Activated CD4-positive, alpha-beta T cell treated with anti-CD3 and anti-CD28 coated beads, Interleukin-2, amount 10 ng/mL, durations not matched to agents 24 days and 14 days (primary cell): ENCODE results near the gene PCDHA8. TPM values are rescaled to one million over a fixed set of nuclear protein-coding genes. Genes with fewer than 3 reads are reported as not detected.
"Not testable (repeated sequence)": the region's sequence is repeated elsewhere in the genome, so short reads cannot be mapped to it uniquely, and the experiment has no call there.

Source experiments
- DNase-seq: peaks from one replicate; pipeline ENCODE4 v3.0.0; 2022
- H3K27ac Mint-ChIP-seq: one replicate; pipeline ENCODE4 v1.8.0; 2022; ENCODE audit warnings: mild to moderate bottlenecking, mixed read lengths
- H3K27me3 Mint-ChIP-seq: one replicate; pipeline ENCODE4 v1.8.0; 2022; ENCODE audit warnings: mixed read lengths
- H3K36me3 Mint-ChIP-seq: one replicate; pipeline ENCODE4 v1.8.0; 2022; ENCODE audit warnings: low read depth, mild to moderate bottlenecking, mixed read lengths
- H3K4me1 Mint-ChIP-seq: one replicate; pipeline ENCODE4 v1.8.0; 2021; ENCODE audit warnings: mixed read lengths
- H3K4me3 Mint-ChIP-seq: one replicate; pipeline ENCODE4 v1.8.0; 2022; ENCODE audit warnings: mild to moderate bottlenecking, moderate library complexity, mixed read lengths
- H3K9me3 Mint-ChIP-seq: one replicate; pipeline ENCODE4 v1.8.0; 2021; ENCODE audit warnings: mixed read lengths
- intact Hi-C: fragments of 100-400 bp; cut with micrococcal nuclease; formaldehyde crosslinking; loops from one replicate; pipeline ENCODE4 v1.15.1; 2023
- total RNA-seq: library from RNA; stranded (reverse); gene quantifications from 2 replicates; pipeline ENCODE4 v1.2.3, GENCODE V29; 2022

Gene PCDHA8, protein sequence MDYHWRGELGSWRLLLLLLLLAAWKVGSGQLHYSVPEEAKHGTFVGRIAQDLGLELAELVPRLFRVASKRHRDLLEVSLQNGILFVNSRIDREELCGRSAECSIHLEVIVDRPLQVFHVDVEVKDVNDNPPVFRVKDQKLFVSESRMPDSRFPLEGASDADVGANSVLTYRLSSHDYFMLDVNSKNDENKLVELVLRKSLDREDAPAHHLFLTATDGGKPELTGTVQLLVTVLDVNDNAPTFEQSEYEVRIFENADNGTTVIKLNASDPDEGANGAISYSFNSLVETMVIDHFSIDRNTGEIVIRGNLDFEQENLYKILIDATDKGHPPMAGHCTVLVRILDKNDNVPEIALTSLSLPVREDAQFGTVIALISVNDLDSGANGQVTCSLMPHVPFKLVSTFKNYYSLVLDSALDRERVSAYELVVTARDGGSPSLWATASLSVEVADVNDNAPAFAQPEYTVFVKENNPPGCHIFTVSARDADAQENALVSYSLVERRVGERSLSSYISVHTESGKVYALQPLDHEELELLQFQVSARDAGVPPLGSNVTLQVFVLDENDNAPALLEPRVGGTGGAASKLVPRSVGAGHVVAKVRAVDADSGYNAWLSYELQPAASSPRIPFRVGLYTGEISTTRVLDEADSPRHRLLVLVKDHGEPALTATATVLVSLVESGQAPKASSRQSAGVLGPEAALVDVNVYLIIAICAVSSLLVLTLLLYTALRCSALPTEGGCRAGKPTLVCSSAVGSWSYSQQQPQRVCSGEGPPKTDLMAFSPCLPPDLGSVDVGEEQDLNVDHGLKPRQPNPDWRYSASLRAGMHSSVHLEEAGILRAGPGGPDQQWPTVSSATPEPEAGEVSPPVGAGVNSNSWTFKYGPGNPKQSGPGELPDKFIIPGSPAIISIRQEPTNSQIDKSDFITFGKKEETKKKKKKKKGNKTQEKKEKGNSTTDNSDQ
- not detected in 2 replicates for total RNA-seq

DNA sequence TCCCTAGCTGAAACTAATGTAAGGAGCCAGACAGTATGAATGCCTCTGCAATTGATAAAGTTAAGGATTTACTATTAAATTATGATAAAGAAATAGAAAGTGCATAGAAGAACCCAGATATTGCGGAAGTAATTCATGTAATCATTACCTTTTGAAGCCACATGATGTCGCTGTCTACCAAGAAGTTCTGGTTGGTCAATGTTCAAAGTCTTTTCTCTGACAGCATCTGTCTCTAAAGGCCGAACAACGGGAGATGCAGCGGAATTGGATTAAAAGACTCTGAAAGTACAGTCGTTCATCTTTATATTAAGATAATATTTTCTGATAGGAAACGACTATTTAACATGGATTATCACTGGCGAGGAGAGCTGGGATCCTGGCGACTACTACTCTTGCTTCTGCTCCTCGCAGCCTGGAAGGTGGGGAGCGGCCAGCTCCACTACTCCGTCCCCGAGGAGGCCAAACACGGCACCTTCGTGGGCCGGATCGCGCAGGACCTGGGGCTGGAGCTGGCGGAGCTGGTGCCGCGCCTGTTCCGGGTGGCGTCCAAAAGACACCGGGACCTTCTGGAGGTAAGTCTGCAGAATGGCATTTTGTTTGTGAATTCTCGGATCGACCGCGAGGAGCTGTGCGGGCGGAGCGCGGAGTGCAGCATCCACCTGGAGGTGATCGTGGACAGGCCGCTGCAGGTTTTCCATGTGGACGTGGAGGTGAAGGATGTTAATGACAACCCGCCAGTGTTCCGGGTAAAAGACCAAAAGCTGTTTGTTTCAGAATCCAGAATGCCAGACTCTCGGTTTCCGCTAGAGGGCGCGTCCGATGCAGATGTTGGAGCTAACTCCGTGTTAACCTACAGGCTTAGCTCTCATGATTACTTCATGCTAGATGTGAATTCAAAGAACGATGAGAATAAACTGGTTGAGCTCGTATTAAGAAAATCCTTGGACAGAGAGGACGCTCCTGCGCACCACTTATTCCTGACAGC is at the start of gene PCDHA8:
TSS of gene PCDHA8 (plus strand) at position 210 of the 985 bp plus-strand sequence. CDS start at position 345, 135 bp downstream.
- peaks cover 16% of the 10 kb centered on the region for H3K9me3 Mint-ChIP-seq
- intact Hi-C loops = no loop called here
- no peaks in the 10 kb centered on the region for H3K27me3 Mint-ChIP-seq
- no peaks in the 10 kb centered on the region for H3K4me1 Mint-ChIP-seq
- no peak within 1 kb of the TSS for H3K27ac Mint-ChIP-seq
- H3K4me3 Mint-ChIP-seq = no peak within 1 kb of the TSS
- H3K36me3 Mint-ChIP-seq = no peaks in the 10 kb centered on the region
- peak; percentile 61 for DNase-seq

DNA sequence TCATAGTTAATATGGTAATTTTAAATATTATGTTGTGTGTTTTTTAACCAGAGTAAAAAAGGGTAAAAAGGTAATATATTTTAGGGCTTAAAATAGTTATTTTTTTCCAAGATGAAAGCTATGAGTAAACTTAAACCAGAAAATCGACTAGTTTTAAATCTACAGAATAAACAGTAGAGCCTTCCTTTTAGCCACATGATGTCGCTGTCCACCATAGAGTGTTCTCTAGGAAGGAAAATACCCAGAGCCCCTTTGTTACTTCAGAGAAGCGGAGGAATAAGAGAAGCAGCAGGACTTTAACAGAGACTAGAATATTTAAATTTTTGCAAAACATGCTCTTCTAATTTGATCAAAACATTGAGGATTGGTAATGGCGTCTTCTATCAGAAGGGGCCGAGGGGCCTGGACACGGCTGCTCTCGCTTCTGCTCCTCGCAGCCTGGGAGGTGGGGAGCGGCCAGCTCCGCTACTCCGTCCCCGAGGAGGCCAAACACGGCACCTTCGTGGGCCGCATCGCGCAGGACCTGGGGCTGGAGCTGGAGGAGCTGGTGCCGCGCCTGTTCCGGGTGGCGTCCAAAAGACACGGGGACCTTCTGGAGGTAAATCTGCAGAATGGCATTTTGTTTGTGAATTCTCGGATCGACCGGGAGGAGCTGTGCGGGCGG is 46.3 kb upstream of the PCDHA8 start, which contains the start of gene PCDHA2:
TSS of gene PCDHA2 (plus strand) at position 258 of the 664 bp plus-strand sequence.
- H3K9me3 Mint-ChIP-seq = peaks cover 15% of the 10 kb centered on the region
- peaks cover under 1% of the 10 kb centered on the region for H3K36me3 Mint-ChIP-seq
- no peak within 1 kb of the TSS for H3K4me3 Mint-ChIP-seq
- H3K27me3 Mint-ChIP-seq = no peaks in the 10 kb centered on the region
- H3K27ac Mint-ChIP-seq = no peak within 1 kb of the TSS
- intact Hi-C loops = no loop called here
- no peak for DNase-seq
- no peaks in the 10 kb centered on the region for H3K4me1 Mint-ChIP-seq

DNA sequence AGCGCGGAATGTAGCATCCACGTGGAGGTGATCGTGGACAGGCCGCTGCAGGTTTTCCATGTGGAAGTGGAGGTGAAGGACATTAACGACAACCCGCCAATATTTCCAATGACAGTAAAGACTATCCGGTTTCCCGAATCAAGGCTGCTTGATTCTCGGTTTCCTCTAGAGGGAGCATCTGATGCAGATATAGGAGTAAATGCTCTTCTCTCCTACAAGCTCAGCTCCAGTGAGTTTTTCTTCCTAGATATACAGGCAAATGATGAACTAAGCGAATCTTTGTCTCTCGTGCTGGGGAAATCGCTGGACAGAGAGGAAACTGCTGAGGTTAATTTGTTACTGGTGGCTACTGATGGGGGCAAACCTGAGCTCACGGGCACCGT is 45.7 kb upstream of the PCDHA8 start:
- Mint-ChIP-seq H3K27me3 (no peaks in the 10 kb centered on the region), H3K4me3 (no peak overlapping the region), H3K36me3 (no peaks in the 10 kb centered on the region), H3K27ac (no peak overlapping the region), H3K4me1 (no peaks in the 10 kb centered on the region), H3K9me3 (peaks cover 17% of the 10 kb centered on the region)
- intact Hi-C loops = no loop called here
- no peak for DNase-seq

DNA sequence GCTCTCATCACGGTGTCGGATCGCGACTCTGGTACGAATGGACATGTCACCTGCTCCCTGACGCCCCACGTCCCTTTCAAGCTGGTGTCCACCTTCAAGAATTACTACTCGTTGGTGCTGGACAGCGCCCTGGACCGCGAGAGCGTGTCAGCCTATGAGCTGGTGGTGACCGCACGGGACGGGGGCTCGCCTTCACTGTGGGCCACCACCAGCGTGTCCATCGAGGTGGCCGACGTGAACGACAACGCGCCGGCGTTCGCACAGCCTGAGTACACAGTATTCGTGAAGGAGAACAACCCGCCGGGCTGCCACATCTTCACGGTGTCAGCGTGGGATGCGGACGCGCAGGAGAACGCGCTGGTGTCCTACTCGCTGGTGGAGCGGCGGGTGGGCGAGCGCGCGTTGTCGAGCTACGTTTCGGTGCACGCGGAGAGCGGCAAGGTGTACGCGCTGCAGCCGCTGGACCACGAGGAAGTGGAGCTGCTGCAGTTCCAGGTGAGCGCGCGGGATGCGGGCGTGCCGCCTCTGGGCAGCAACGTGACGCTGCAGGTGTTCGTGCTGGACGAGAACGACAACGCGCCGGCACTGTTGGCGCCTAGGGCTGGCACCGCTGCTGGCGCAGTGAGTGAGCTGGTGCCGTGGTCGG is 44.8 kb upstream of the PCDHA8 start:
- H3K36me3 Mint-ChIP-seq, H3K27ac Mint-ChIP-seq, H3K4me3 Mint-ChIP-seq, H3K4me1 Mint-ChIP-seq, intact Hi-C loops, H3K27me3 Mint-ChIP-seq, DNase-seq: not testable (repeated sequence)
- peaks cover 15% of the 10 kb centered on the region for H3K9me3 Mint-ChIP-seq

DNA sequence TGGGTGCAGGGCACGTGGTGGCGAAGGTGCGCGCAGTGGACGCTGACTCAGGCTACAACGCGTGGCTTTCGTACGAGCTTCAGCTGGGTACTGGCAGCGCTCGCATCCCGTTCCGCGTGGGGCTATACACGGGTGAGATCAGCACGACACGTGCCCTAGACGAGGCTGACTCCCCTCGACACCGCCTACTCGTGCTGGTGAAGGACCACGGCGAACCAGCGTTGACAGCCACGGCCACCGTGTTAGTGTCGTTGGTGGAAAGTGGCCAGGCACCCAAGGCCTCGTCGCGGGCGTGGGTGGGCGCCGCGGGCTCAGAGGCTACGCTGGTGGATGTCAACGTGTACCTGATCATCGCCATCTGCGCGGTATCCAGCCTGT is 44.3 kb upstream of the PCDHA8 start:
- Mint-ChIP-seq H3K36me3 (no peaks in the 10 kb centered on the region), H3K4me1 (no peaks in the 10 kb centered on the region), H3K9me3 (peaks cover 11% of the 10 kb centered on the region), H3K27ac (no peak overlapping the region), H3K4me3 (no peak overlapping the region), H3K27me3 (no peaks in the 10 kb centered on the region)
- intact Hi-C loops = no loop called here
- no peak for DNase-seq

DNA sequence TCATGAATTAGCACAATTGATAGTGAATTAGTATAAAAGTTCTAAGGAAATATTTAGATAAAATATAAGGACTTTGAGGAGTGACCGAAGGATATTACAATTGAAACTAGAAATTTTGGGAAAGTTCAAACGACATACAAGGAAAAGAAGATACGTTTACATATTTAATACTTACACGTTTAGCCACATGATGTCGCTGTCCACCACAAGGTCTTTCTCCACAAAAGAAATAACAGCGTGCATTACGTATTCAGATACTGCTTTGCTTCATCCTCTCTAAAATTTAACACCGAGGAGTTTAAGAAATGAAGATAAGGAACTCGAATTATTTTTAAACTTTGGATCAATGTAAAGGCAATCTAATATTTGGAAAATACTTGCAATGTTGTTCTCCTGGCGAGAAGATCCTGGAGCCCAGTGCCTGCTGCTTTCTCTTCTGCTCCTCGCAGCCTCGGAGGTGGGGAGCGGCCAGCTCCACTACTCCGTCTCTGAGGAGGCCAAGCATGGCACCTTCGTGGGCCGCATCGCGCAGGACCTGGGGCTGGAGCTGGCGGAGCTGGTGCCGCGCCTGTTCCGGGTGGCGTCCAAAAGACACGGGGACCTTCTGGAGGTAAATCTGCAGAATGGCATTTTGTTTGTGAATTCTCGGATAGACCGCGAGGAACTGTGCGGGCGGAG is 40.0 kb upstream of the PCDHA8 start, which contains the start of gene PCDHA3:
TSS of gene PCDHA3 (plus strand) at position 242 of the 678 bp plus-strand sequence.
- H3K36me3 Mint-ChIP-seq = no peaks in the 10 kb centered on the region
- DNase-seq = no peak
- peaks cover 17% of the 10 kb centered on the region for H3K9me3 Mint-ChIP-seq
- no peak within 1 kb of the TSS for H3K4me3 Mint-ChIP-seq
- no peak within 1 kb of the TSS for H3K27ac Mint-ChIP-seq
- intact Hi-C loops = no loop called here
- H3K4me1 Mint-ChIP-seq = no peaks in the 10 kb centered on the region
- H3K27me3 Mint-ChIP-seq = no peaks in the 10 kb centered on the region

DNA sequence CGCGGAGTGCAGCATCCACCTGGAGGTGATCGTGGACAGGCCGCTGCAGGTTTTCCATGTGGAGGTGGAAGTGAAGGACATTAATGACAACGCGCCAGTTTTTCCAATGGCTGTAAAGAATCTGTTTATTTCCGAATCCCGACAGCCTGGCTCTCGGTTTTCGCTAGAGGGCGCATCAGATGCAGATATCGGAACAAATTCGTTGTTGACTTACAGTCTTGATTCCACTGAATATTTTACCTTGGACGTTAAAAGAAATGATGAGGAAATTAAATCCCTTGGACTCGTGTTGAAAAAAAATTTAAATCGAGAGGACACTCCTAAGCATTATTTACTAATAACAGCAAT is 39.5 kb upstream of the PCDHA8 start:
- Mint-ChIP-seq H3K9me3 (peaks cover 18% of the 10 kb centered on the region), H3K4me1 (no peaks in the 10 kb centered on the region), H3K4me3 (no peak overlapping the region), H3K27ac (no peak overlapping the region), H3K36me3 (no peaks in the 10 kb centered on the region), H3K27me3 (no peaks in the 10 kb centered on the region)
- intact Hi-C loops = no loop called here
- no peak for DNase-seq

DNA sequence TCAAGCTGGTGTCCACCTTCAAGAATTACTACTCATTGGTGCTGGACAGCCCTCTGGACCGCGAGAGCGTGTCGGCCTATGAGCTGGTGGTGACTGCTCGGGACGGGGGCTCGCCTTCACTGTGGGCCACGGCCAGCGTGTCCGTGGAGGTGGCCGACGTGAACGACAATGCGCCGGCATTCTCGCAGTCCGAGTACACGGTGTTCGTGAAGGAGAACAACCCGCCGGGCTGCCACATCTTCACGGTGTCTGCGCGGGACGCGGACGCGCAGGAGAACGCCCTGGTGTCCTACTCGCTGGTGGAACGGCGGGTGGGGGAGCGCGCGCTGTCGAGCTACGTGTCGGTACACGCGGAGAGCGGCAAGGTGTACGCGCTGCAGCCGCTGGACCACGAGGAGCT is 38.6 kb upstream of the PCDHA8 start:
- H3K4me3 Mint-ChIP-seq, H3K27me3 Mint-ChIP-seq, H3K4me1 Mint-ChIP-seq, H3K27ac Mint-ChIP-seq, intact Hi-C loops, H3K36me3 Mint-ChIP-seq, DNase-seq: not testable (repeated sequence)
- H3K9me3 Mint-ChIP-seq = peaks cover 18% of the 10 kb centered on the region

DNA sequence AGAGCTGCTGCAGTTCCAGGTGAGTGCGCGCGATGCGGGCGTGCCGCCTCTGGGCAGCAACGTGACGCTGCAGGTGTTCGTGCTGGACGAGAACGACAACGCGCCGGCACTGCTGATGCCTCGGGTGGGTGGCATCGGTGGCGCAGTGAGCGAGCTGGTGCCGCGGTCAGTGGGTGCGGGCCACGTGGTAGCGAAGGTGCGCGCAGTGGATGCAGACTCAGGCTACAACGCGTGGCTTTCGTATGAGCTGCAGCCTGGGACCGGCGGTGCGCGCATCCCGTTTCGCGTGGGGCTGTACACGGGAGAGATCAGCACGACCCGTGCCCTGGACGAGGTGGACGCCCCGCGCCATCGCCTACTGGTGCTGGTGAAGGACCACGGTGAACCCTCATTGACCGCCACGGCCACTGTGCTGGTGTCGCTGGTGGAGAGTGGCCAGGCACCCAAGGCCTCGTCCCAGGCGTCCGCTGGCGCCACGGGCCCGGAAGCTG is 38.2 kb upstream of the PCDHA8 start:
- H3K4me1 Mint-ChIP-seq = no peaks in the 10 kb centered on the region
- intact Hi-C loops = no loop called here

DNA sequence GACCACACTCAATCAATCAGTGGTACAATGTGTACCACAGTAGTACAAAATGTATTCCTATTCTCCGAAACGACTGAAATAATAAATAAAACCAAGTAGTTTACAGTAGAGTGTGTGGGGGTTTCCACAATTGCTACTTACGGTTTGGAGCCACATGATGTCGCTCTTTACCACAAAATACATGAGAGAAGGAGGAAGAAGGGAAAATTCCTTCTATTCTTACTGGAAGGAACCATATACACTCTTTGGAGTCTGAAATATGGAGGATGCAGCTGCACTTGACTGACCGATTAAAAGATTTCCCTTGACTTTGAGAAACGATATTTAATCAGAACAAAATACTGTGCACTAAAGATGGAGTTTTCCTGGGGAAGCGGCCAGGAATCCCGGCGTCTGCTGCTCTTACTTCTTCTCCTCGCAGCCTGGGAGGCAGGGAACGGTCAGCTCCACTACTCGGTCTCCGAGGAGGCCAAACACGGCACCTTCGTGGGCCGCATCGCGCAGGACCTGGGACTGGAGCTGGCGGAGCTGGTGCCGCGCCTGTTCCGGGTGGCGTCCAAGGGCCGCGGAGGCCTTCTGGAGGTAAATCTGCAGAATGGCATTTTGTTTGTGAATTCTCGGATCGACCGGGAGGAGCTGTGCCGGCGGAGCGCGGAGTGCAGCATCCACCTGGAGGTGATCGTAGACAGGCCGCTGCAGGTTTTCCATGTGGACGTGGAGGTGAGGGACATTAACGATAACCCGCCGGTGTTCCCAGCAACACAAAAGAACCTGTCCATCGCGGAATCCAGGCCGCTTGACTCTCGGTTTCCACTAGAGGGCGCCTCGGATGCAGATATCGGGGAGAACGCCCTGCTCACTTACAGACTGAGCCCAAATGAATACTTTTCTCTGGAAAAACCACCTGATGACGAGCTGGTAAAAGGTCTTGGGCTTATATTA is 33.9 kb upstream of the PCDHA8 start, which contains the start of gene PCDHA4:
TSS of gene PCDHA4 (plus strand) at position 235 of the 942 bp plus-strand sequence.
- H3K9me3 Mint-ChIP-seq = peaks cover 10% of the 10 kb centered on the region
- H3K27me3 Mint-ChIP-seq = no peaks in the 10 kb centered on the region
- intact Hi-C loops = no loop called here
- H3K27ac Mint-ChIP-seq = no peak within 1 kb of the TSS
- no peak within 1 kb of the TSS for H3K4me3 Mint-ChIP-seq
- H3K4me1 Mint-ChIP-seq = no peaks in the 10 kb centered on the region
- H3K36me3 Mint-ChIP-seq = no peaks in the 10 kb centered on the region
- peak; percentile 63 for DNase-seq

More for the DNA sequence above, 38.2 kb upstream of the PCDHA8 start:
- H3K27me3 Mint-ChIP-seq = no peaks in the 10 kb centered on the region
- DNase-seq = no peak
- no peaks in the 10 kb centered on the region for H3K36me3 Mint-ChIP-seq
- no peak overlapping the region for H3K4me3 Mint-ChIP-seq
- peaks cover 18% of the 10 kb centered on the region for H3K9me3 Mint-ChIP-seq
- H3K27ac Mint-ChIP-seq = no peak overlapping the region

DNA sequence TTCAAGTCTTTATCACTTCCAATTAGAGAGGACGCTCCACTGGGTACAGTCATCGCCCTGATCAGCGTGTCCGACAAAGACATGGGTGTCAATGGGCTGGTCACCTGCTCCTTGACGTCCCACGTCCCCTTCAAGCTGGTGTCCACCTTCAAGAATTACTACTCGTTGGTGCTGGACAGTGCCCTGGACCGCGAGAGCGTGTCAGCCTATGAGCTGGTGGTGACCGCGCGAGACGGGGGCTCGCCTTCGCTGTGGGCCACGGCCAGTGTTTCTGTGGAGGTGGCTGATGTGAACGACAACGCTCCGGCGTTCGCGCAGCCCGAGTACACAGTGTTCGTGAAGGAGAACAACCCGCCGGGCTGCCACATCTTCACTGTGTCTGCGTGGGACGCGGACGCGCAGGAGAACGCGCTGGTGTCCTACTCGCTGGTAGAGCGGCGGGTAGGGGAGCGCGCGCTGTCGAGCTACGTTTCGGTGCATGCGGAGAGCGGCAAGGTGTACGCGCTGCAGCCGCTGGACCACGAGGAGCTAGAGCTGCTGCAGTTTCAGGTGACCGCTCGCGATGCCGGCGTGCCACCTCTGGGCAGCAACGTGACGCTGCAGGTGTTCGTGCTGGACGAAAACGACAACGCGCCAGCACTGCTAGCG is 32.6 kb upstream of the PCDHA8 start:
- H3K27ac Mint-ChIP-seq, H3K4me1 Mint-ChIP-seq, intact Hi-C loops, DNase-seq, H3K36me3 Mint-ChIP-seq, H3K4me3 Mint-ChIP-seq, H3K27me3 Mint-ChIP-seq: not testable (repeated sequence)
- H3K9me3 Mint-ChIP-seq = peaks cover 13% of the 10 kb centered on the region
